ENCODE data around the gene KCNJ8. TPM values are rescaled to one million over a fixed set of nuclear protein-coding genes. Genes with fewer than 3 reads are reported as not detected.

The KCNJ8 gene
- total RNA-seq (2014; rRNA removed) (0.77 and 1.0 TPM in 2 replicates), Bru-seq, nascent RNA (percentile 31 among the genes with signal in this experiment), BruChase-seq, experiment 1, labeled RNA remaining after a 6-hour chase (percentile 34 among the genes with signal in this experiment), BruChase-seq, experiment 2, labeled RNA remaining after a 2-hour chase (percentile 35 among the genes with signal in this experiment)
- long read RNA-seq, partial matches to known transcripts: 0 of 3 reads
- long read RNA-seq, other reads (novel, unspliced or antisense): 1 of 3 reads

GRCh38 chr12:21774358-21775132 lies at the start of gene KCNJ8:
KCNJ8 (minus strand) TSS chr12:21774706; CDS start chr12:21773616, 1,090 bp downstream.
- 0 out of 2 replicates have a peak within 1 kb of the TSS, but pooled peaks have one; percentile 22 for H3K9ac ChIP-seq (ENCODE audit: low read length)

GRCh38 chr12:21823581-21823980 lies 49.1 kb upstream of the KCNJ8 start:
- ChIA-PET POLR2A (ENCODE audit: unreplicated experiment) (no interaction called here), CTCF (no interaction called here)
- Histone ChIP-seq H3K79me2 (ENCODE audit: low read length) (no peaks in the 10 kb centered on the region), H3K9me3 (ENCODE audit: low read length) (no peaks in the 10 kb centered on the region), H3K9ac (ENCODE audit: low read length) (no peak overlapping the region), H3K9me2 (replicated peaks; ENCODE audit: low read length) (no peaks in the 10 kb centered on the region), H3K4me2 (ENCODE audit: low read length) (no peak overlapping the region), H3K27me3 (ENCODE audit: low read length) (no peaks in the 10 kb centered on the region), H4K20me1 (ENCODE audit: low read length) (no peaks in the 10 kb centered on the region), H3K36me3 (ENCODE audit: low read depth, low read length) (no peaks in the 10 kb centered on the region), H3K4me1 (ENCODE audit: insufficient read depth, low read length) (no peaks in the 10 kb centered on the region), H2AFZ (ENCODE audit: low read length) (no peak overlapping the region), H3K4me3 (ENCODE audit: low read length) (no peak overlapping the region), H3F3A (ENCODE audit: low read length, unreplicated experiment) (no peaks in the 10 kb centered on the region), H3K27ac (ENCODE audit: low read length) (no peak overlapping the region)
- intact Hi-C loops (cut with micrococcal nuclease): no loop called here
- ATAC-seq: no peak
- TF ChIP-seq EZH2 (IDR thresholded peaks at IDR 0.05; ENCODE audit: low read length, unreplicated experiment): no peak
- TF ChIP-seq EZH2phosphoT487 (IDR thresholded peaks at IDR 0.05; ENCODE audit: borderline replicate concordance, low read length): no peak
- TF ChIP-seq CTCF (conservative IDR thresholded peaks at IDR 0.05; ENCODE audit: low read depth, low read length): no peak
- no TSS peak for BruUV-seq (replicated peaks)
- DNase-seq: no peak

More at GRCh38 chr12:21774358-21775132, at the start of gene KCNJ8:
- no peak for DNase-seq
- BruUV-seq (replicated peaks): no TSS peak
- peak; percentile 71 for ATAC-seq
- Histone ChIP-seq H3K27ac (ENCODE audit: low read length) (no peak within 1 kb of the TSS), H3K9me2 (replicated peaks; ENCODE audit: low read length) (no peaks in the 10 kb centered on the region), H4K20me1 (ENCODE audit: low read length) (no peaks in the 10 kb centered on the region), H3K79me2 (ENCODE audit: low read length) (no peaks in the 10 kb centered on the region), H3K4me3 (ENCODE audit: low read length) (peak within 1 kb of the TSS; percentile 65), H2AFZ (ENCODE audit: low read length) (peak within 1 kb of the TSS; percentile 78), H3F3A (ENCODE audit: low read length, unreplicated experiment) (no peaks in the 10 kb centered on the region), H3K4me2 (ENCODE audit: low read length) (peak within 1 kb of the TSS; percentile 78), H3K36me3 (ENCODE audit: low read depth, low read length) (no peaks in the 10 kb centered on the region), H3K27me3 (ENCODE audit: low read length) (no peaks in the 10 kb centered on the region), H3K9me3 (ENCODE audit: low read length) (no peaks in the 10 kb centered on the region), H3K4me1 (ENCODE audit: insufficient read depth, low read length) (no peaks in the 10 kb centered on the region)
- intact Hi-C loops (cut with micrococcal nuclease): loop anchor here (5.0 kb wide), 1 partner anchor 77 kb away; no protein-coding TSS in a partner anchor
- no peak for TF ChIP-seq EZH2phosphoT487 (IDR thresholded peaks at IDR 0.05; ENCODE audit: borderline replicate concordance, low read length)
- no peak for TF ChIP-seq CTCF (conservative IDR thresholded peaks at IDR 0.05; ENCODE audit: low read depth, low read length)
- TF ChIP-seq EZH2 (IDR thresholded peaks at IDR 0.05; ENCODE audit: low read length, unreplicated experiment): no peak
- POLR2A ChIA-PET (ENCODE audit: unreplicated experiment): no interaction called here
- CTCF ChIA-PET: interaction anchor here (0.6 kb wide), 1 partner anchor 211 kb away, joined by 8 read pairs; no protein-coding TSS in a partner anchor

Measured in PC-3 (cell line).